ENCODE measurements around the gene WDR27.

The WDR27 gene

GRCh38 chr6:169566961-169567750 lies 134.7 kb downstream of the WDR27 start:
- H3F3A ChIP-seq (ENCODE audit: insufficient read depth): no peaks in the 10 kb centered on the region
- no peaks in the 10 kb centered on the region for H3K9me3 ChIP-seq (ENCODE audit: insufficient read depth, low read length)
- H3K36me3 ChIP-seq (ENCODE audit: low read length): no peaks in the 10 kb centered on the region
- H3K9ac ChIP-seq (ENCODE audit: low read length): no peak overlapping the region
- H3K4me3 ChIP-seq (ENCODE audit: insufficient read depth, low read length, poor library complexity, severe bottlenecking): no peak overlapping the region
- no peak overlapping the region for H3K27ac ChIP-seq (ENCODE audit: low read depth, low read length)
- H3K9me2 ChIP-seq (replicated peaks; ENCODE audit: insufficient read depth, low read length): no peaks in the 10 kb centered on the region
- H2AFZ ChIP-seq (ENCODE audit: low read depth, low read length, severe bottlenecking): no peak overlapping the region
- no peaks in the 10 kb centered on the region for H4K20me1 ChIP-seq (ENCODE audit: low read depth, low read length)
- H3K27me3 ChIP-seq (ENCODE audit: low read length): no peaks in the 10 kb centered on the region
- H3K4me2 ChIP-seq (ENCODE audit: low read depth, low read length, poor library complexity, severe bottlenecking): no peak overlapping the region
- TF ChIP-seq EZH2phosphoT487 (conservative IDR thresholded peaks at IDR 0.05; ENCODE audit: low read length): no peak
- TF ChIP-seq, protein P1, sequence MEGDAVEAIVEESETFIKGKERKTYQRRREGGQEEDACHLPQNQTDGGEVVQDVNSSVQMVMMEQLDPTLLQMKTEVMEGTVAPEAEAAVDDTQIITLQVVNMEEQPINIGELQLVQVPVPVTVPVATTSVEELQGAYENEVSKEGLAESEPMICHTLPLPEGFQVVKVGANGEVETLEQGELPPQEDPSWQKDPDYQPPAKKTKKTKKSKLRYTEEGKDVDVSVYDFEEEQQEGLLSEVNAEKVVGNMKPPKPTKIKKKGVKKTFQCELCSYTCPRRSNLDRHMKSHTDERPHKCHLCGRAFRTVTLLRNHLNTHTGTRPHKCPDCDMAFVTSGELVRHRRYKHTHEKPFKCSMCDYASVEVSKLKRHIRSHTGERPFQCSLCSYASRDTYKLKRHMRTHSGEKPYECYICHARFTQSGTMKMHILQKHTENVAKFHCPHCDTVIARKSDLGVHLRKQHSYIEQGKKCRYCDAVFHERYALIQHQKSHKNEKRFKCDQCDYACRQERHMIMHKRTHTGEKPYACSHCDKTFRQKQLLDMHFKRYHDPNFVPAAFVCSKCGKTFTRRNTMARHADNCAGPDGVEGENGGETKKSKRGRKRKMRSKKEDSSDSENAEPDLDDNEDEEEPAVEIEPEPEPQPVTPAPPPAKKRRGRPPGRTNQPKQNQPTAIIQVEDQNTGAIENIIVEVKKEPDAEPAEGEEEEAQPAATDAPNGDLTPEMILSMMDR (IDR thresholded peaks at IDR 0.05; ENCODE audit: insufficient read depth, low read length, poor library complexity, severe bottlenecking): no peak
- H3K79me2 ChIP-seq (ENCODE audit: insufficient read depth, low read length): no peaks in the 10 kb centered on the region

- H3K36me3 ChIP-seq (ENCODE audit: low read length): no peaks in the 10 kb centered on the region
- no peaks in the 10 kb centered on the region for H3F3A ChIP-seq (ENCODE audit: insufficient read depth)
- H3K9me3 ChIP-seq (ENCODE audit: insufficient read depth, low read length): no peaks in the 10 kb centered on the region
- H3K4me3 ChIP-seq (ENCODE audit: insufficient read depth, low read length, poor library complexity, severe bottlenecking): no peak overlapping the region
- no peak overlapping the region for H3K9ac ChIP-seq (ENCODE audit: low read length)
- H4K20me1 ChIP-seq (ENCODE audit: low read depth, low read length): no peaks in the 10 kb centered on the region
- no peak overlapping the region for H3K27ac ChIP-seq (ENCODE audit: low read depth, low read length)
- TF ChIP-seq EZH2phosphoT487 (conservative IDR thresholded peaks at IDR 0.05; ENCODE audit: low read length): no peak
- TF ChIP-seq, protein P1 (IDR thresholded peaks at IDR 0.05; ENCODE audit: insufficient read depth, low read length, poor library complexity, severe bottlenecking): no peak
- no peaks in the 10 kb centered on the region for H3K79me2 ChIP-seq (ENCODE audit: insufficient read depth, low read length)
- H2AFZ ChIP-seq (ENCODE audit: low read depth, low read length, severe bottlenecking): no peak overlapping the region
- no peaks in the 10 kb centered on the region for H3K27me3 ChIP-seq (ENCODE audit: low read length)
- H3K9me2 ChIP-seq (replicated peaks; ENCODE audit: insufficient read depth, low read length): no peaks in the 10 kb centered on the region
- H3K4me2 ChIP-seq (ENCODE audit: low read depth, low read length, poor library complexity, severe bottlenecking): no peak overlapping the region
These were observed 135.5 kb downstream of the WDR27 start for GRCh38 chr6:169566319-169566718.

DNA sequence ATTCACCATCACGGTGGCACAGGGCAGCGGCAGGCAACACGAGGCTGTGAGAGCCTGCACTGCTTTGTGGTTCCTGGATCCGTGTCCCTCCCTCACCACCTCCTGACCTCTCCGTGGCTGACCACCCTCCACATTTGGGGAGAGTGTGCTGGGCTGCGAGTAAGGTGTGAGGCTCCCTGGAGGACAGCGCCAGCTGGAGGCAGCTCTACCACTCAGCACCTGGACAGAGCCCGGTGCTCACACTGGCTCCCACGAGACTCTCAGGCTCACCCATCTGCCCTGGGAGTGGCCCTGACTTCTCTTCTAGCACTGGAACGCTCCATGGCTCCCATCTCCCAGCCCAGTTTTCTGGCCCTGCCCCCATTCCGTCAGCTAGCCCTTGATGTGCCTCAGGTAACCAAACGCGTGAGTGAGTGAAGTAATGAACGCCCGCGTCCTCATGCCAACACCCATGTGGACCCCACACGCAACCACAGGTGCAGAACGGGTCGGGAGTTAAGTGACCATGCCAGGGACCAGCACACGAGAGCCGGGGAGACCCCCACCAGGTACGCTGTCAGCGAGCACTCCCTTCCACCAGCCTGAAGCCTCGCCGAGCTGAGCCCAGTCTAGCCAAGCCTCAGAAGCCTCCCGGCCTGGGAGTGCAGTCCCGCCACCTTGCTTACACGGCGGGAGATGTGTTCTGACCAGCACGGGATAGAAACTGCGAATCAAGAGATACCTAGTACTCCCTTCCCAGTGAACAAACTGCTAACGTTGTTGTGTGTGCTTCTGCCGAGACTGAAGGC lies 137.2 kb downstream of the WDR27 start:
- Histone ChIP-seq H3K27ac (ENCODE audit: low read depth, low read length) (no peak overlapping the region), H3K9me3 (ENCODE audit: insufficient read depth, low read length) (no peaks in the 10 kb centered on the region), H2AFZ (ENCODE audit: low read depth, low read length, severe bottlenecking) (no peak overlapping the region), H3K4me3 (ENCODE audit: insufficient read depth, low read length, poor library complexity, severe bottlenecking) (no peak overlapping the region), H3K79me2 (ENCODE audit: insufficient read depth, low read length) (no peaks in the 10 kb centered on the region), H4K20me1 (ENCODE audit: low read depth, low read length) (no peaks in the 10 kb centered on the region), H3K36me3 (ENCODE audit: low read length) (no peaks in the 10 kb centered on the region), H3K9ac (ENCODE audit: low read length) (no peak overlapping the region), H3K27me3 (ENCODE audit: low read length) (no peaks in the 10 kb centered on the region), H3K4me2 (ENCODE audit: low read depth, low read length, poor library complexity, severe bottlenecking) (no peak overlapping the region), H3K9me2 (replicated peaks; ENCODE audit: insufficient read depth, low read length) (no peaks in the 10 kb centered on the region), H3F3A (ENCODE audit: insufficient read depth) (no peaks in the 10 kb centered on the region)
- TF ChIP-seq EZH2phosphoT487 (conservative IDR thresholded peaks at IDR 0.05; ENCODE audit: low read length): no peak
- TF ChIP-seq, protein P1 (IDR thresholded peaks at IDR 0.05; ENCODE audit: insufficient read depth, low read length, poor library complexity, severe bottlenecking): no peak
